Superior temporal gyrus (tissue), 1 donor: ENCODE measurements around the gene SLC39A11.
A peak's percentile ranks its signal among the peaks of the same experiment; 100 is the strongest.

Source experiments
- DNase-seq: peaks from one replicate; pipeline ENCODE4 v3.0.0-alpha.2; 2016; ENCODE audit errors: extremely low spot score

The SLC39A11 gene

GRCh38 chr17:72691017-72691416, 401.5 kb downstream of the SLC39A11 start:
- no peak for DNase-seq

GRCh38 chr17:72687886-72688285, 404.6 kb downstream of the SLC39A11 start:
- no peak for DNase-seq

GRCh38 chr17:72684405-72685020, 408.0 kb downstream of the SLC39A11 start:
- DNase-seq = no peak

GRCh38 chr17:72683506-72684404, 408.7 kb downstream of the SLC39A11 start:
- DNase-seq = no peak

GRCh38 chr17:72682605-72683004, 409.9 kb downstream of the SLC39A11 start:
- DNase-seq = no peak

GRCh38 chr17:72681844-72682243, 410.6 kb downstream of the SLC39A11 start:
- DNase-seq = no peak

GRCh38 chr17:72677714-72678390, 414.6 kb downstream of the SLC39A11 start:
- peak; percentile 29 for DNase-seq

GRCh38 chr17:72677108-72677507, 415.4 kb downstream of the SLC39A11 start:
- DNase-seq = no peak

- DNase-seq = no peak
Observed at GRCh38 chr17:72672729-72673128, 419.8 kb downstream of the SLC39A11 start.

- no peak for DNase-seq
Observed at GRCh38 chr17:72671016-72671415, 421.5 kb downstream of the SLC39A11 start.

- no peak for DNase-seq
Observed at GRCh38 chr17:72667096-72668063, 425.1 kb downstream of the SLC39A11 start.

- DNase-seq = no peak
Observed at GRCh38 chr17:72665852-72666851, 426.3 kb downstream of the SLC39A11 start.

- DNase-seq = no peak
Observed at GRCh38 chr17:72662827-72663190, 429.7 kb downstream of the SLC39A11 start.

GRCh38 chr17:72661945-72662826, 430.3 kb downstream of the SLC39A11 start:
- no peak for DNase-seq

- peak; percentile 52 for DNase-seq
Observed at GRCh38 chr17:72661116-72661944, 431.2 kb downstream of the SLC39A11 start.

GRCh38 chr17:72660274-72661115, 432.0 kb downstream of the SLC39A11 start:
- DNase-seq = no peak

- no peak for DNase-seq
Observed at GRCh38 chr17:72659811-72660210, 432.7 kb downstream of the SLC39A11 start.
